B cell (primary cell): ENCODE results near the gene CYB561D1. TPM values are rescaled to one million over a fixed set of nuclear protein-coding genes. Genes with fewer than 3 reads are reported as not detected.

Experiments used
- ATAC-seq: fragments of 200-7000 bp; cut with Tn5 transposase; one replicate; pipeline ENCODE4 v1.10.0; 2021; ENCODE audit warnings: low read depth, mild to moderate bottlenecking, moderate number of reproducible peaks, moderate library complexity
- CTCF ChIA-PET: fragments of 350-600 bp; sonication (Branson Sonifier 250); formaldehyde crosslinking; loops from one replicate; lab custom pipeline; 2021; ENCODE audit warnings: antibody characterized with exemption, inconsistent platforms; lab: Charles Lee
- POLR2A ChIA-PET: fragments of 350-600 bp; sonication (Branson Sonifier 250); formaldehyde crosslinking; loops from one replicate; lab custom pipeline; 2021; ENCODE audit warnings: antibody characterized with exemption; lab: Charles Lee
- DNase-seq: peaks from one replicate; pipeline ENCODE4 v3.0.0; 2013
- H2AFZ ChIP-seq: 2 replicates; pipeline ENCODE4 v1.6.1; 2012; ENCODE audit warnings: mild to moderate bottlenecking, low read depth, low read length; ENCODE audit not compliant: insufficient read depth, poor library complexity, severe bottlenecking
- H3K27ac ChIP-seq, 2 donors: 1 replicate in 1 of 2; 2 replicates in 1 of 2; pipeline ENCODE4 v1.5.1; 2012 to 2013; ENCODE audit warnings: low read length in 2 of 2, mild to moderate bottlenecking in 2 of 2, moderate library complexity in 1 of 2
- H3K27me3 ChIP-seq, 4 experiments: fragments of 200-600 bp in 1 of 4; sonication (generic) in 1 of 4; replicated peaks in 1 of 4; 1 replicate in 2 of 4; 2 replicates in 2 of 4; pipeline versions ENCODE4 v1.6.1 to v1.7.0; 2013 to 2016; ENCODE audit warnings: low read length in 3 of 4, mild to moderate bottlenecking in 2 of 4, mixed read lengths in 1 of 4, moderate library complexity in 1 of 4; ENCODE audit not compliant: insufficient read depth in 4 of 4, control insufficient read depth in 3 of 4; ENCODE audit errors: control extremely low read depth in 1 of 4
- H3K36me3 ChIP-seq, 2 experiments: replicated peaks in 1 of 2; 1 replicate in 1 of 2; 2 replicates in 1 of 2; pipeline versions ENCODE4 v1.6.1 to v1.7.1; 2013; ENCODE audit warnings: low read length in 1 of 2; ENCODE audit not compliant: insufficient read depth in 2 of 2, control insufficient read depth in 1 of 2; ENCODE audit errors: control extremely low read depth in 1 of 2, extremely low read depth in 1 of 2
- H3K4me1 ChIP-seq, 2 donors: fragments of 200-600 bp in 1 of 2; sonication (generic) in 1 of 2; 1 replicate in 1 of 2; 2 replicates in 1 of 2; pipeline versions ENCODE4 v1.5.1 to v1.6.1; 2013 to 2017; ENCODE audit warnings: low read length in 2 of 2; ENCODE audit not compliant: control insufficient read depth in 2 of 2, insufficient read depth in 2 of 2
- H3K4me2 ChIP-seq: replicated peaks from 2 replicates; pipeline ENCODE3; 2012; ENCODE audit warnings: mild to moderate bottlenecking, low read depth, low read length; ENCODE audit not compliant: poor library complexity, severe bottlenecking
- H3K4me3 ChIP-seq, 5 experiments: fragments of 200-600 bp in 1 of 5; sonication (generic) in 1 of 5; 1 replicate in 3 of 5; 2 replicates in 2 of 5; pipeline versions ENCODE4 v1.5.1 to v1.7.0; 2011 to 2016; ENCODE audit warnings: low read length in 4 of 5, mild to moderate bottlenecking in 4 of 5, low read depth in 2 of 5, control low read depth in 1 of 5, moderate library complexity in 1 of 5; ENCODE audit not compliant: insufficient read depth in 1 of 5; ENCODE audit errors: control extremely low read depth in 1 of 5, extremely low read depth in 1 of 5
- H3K79me2 ChIP-seq: fragments of 200-600 bp; sonication (generic); one replicate; pipeline ENCODE4 v1.6.0; 2016; ENCODE audit warnings: low read length; ENCODE audit not compliant: control insufficient read depth, insufficient read depth
- H3K9ac ChIP-seq: fragments of 200-600 bp; sonication (generic); 2 replicates; pipeline ENCODE4 v1.6.1; 2017; ENCODE audit warnings: mild to moderate bottlenecking, low read length, moderate library complexity
- H3K9me3 ChIP-seq, 3 donors: one replicate each; pipeline versions ENCODE4 v1.6.1 to v1.7.1; 2013; ENCODE audit warnings: low read length in 2 of 3; ENCODE audit not compliant: control insufficient read depth in 2 of 3, insufficient read depth in 1 of 3; ENCODE audit errors: control extremely low read depth in 1 of 3
- H4K20me1 ChIP-seq: 2 replicates; pipeline ENCODE4 v1.6.0; 2012; ENCODE audit warnings: mild to moderate bottlenecking, low read length; ENCODE audit not compliant: insufficient read depth, control insufficient read depth, poor library complexity, severe bottlenecking
- H3K27ac Mint-ChIP-seq: one replicate; pipeline ENCODE4 v1.8.0; 2021; ENCODE audit warnings: mixed read lengths
- H3K27me3 Mint-ChIP-seq: one replicate; pipeline ENCODE4 v1.8.0; 2021; ENCODE audit warnings: mixed read lengths
- H3K4me1 Mint-ChIP-seq: one replicate; pipeline ENCODE4 v1.8.0; 2021; ENCODE audit warnings: mixed read lengths
- H3K4me3 Mint-ChIP-seq: one replicate; pipeline ENCODE4 v1.8.0; 2021; ENCODE audit warnings: mixed read lengths
- H3K9me3 Mint-ChIP-seq: one replicate; pipeline ENCODE4 v1.8.0; 2022; ENCODE audit warnings: mixed read lengths; ENCODE audit not compliant: insufficient read depth
- CTCF ChIP-seq: fragments of 200-600 bp; IDR thresholded peaks from one replicate; pipeline ENCODE4 v1.8.0; 2022; ENCODE audit warnings: antibody characterized with exemption, mild to moderate bottlenecking
- EZH2 ChIP-seq: IDR thresholded peaks from 2 replicates; pipeline ENCODE4 v1.6.1; 2012; ENCODE audit warnings: borderline replicate concordance, low read depth, mild to moderate bottlenecking, moderate library complexity, low read length; ENCODE audit not compliant: insufficient read depth, poor library complexity, severe bottlenecking
- WGBS: methylation state at CpG from one replicate; pipeline ENCODE4 v1.1.5; 2013; ENCODE audit warnings: missing lambda C conversion rate; ENCODE audit not compliant: insufficient coverage; 5-methylcytosine and 5-hydroxymethylcytosine counted together
- intact Hi-C: fragments of 100-400 bp; cut with micrococcal nuclease; formaldehyde crosslinking; loops from one replicate; pipeline ENCODE4 v1.10.0; 2022
- polyA plus RNA-seq: library from polyadenylated mRNA; depleted of rRNA; stranded (reverse); fragments of >200 nt; gene quantifications from 2 replicates; pipeline ENCODE4 v1.2.3, GENCODE V29; 2012
- total RNA-seq, 2 donors: library from RNA; stranded (reverse); fragments of 120-200 nt in 1 of 2; gene quantifications; 1 replicate in 1 of 2; 2 replicates in 1 of 2; pipeline versions ENCODE4 v1.2.3 to v1.2.4, GENCODE V29; 2013 to 2022

The CYB561D1 gene
- total and polyA plus RNA-seq, 2 donors (not counting 1 experiment from before 2014, with no cell fraction given), result 16.1 to 28.0 TPM

- peaks cover 4 to 11% of the 10 kb centered on the region in 2 donors for H3K4me1 ChIP-seq
- H3K36me3 ChIP-seq, result no peaks in the 10 kb centered on the region
- H3K27me3 Mint-ChIP-seq, result peaks cover 4% of the 10 kb centered on the region
- no peak overlapping the region for H3K27ac Mint-ChIP-seq
- ATAC-seq, result no peak
- H3K9me3 Mint-ChIP-seq, result no peaks in the 10 kb centered on the region
- no peak for DNase-seq
- H4K20me1 ChIP-seq, result no peaks in the 10 kb centered on the region
- H3K9me3 ChIP-seq, result no peaks in the 10 kb centered on the region
- peaks cover 11% of the 10 kb centered on the region for H3K4me1 Mint-ChIP-seq
- H3K4me3 Mint-ChIP-seq, result no peak overlapping the region
- WGBS, result 91% methylated on average over 6 of the region's 8 CpGs
- no peak overlapping the region for H3K9ac ChIP-seq
- intact Hi-C loops, result no loop called here
- H2AFZ ChIP-seq, result no peak overlapping the region
- no peak overlapping the region for H3K4me2 ChIP-seq
- no peak overlapping the region for H3K27ac ChIP-seq
- H3K79me2 ChIP-seq, result no peaks in the 10 kb centered on the region
- no peaks in the 10 kb centered on the region for H3K27me3 ChIP-seq
- POLR2A ChIA-PET, result interaction anchor here (0.6 to 1.0 kb wide), 2 partner anchors 46 to 100 kb away, joined by 4 to 7 read pairs; partner anchors contain the start of gene ATXN7L2
- H3K4me3 ChIP-seq, result no peak overlapping the region
- CTCF ChIA-PET, result interaction anchor here (0.9 to 21.6 kb wide), 5 partner anchors 9 to 262 kb away, joined by 3 to 926 read pairs (median 49); partner anchors contain the start of genes AMIGO1, ATXN7L2, CYB561D1 and SORT1
- TF ChIP-seq CTCF (no peak), EZH2 (no peak)
Observed at GRCh38 chr1:109529881-109530456, 36.1 kb downstream of the CYB561D1 start.

GRCh38 chr1:109530457-109531087 is 36.7 kb downstream of the CYB561D1 start:
- DNase-seq (no peak), ATAC-seq (no peak)
- Mint-ChIP-seq H3K27me3 (peaks cover 4% of the 10 kb centered on the region), H3K9me3 (no peaks in the 10 kb centered on the region), H3K4me3 (no peak overlapping the region), H3K27ac (no peak overlapping the region), H3K4me1 (peaks cover 11% of the 10 kb centered on the region)
- Histone ChIP-seq H3K4me3 (no peak overlapping the region), H3K27ac (no peak overlapping the region), H3K4me2 (no peak overlapping the region), H2AFZ (no peak overlapping the region), H4K20me1 (no peaks in the 10 kb centered on the region), H3K79me2 (no peaks in the 10 kb centered on the region), H3K36me3 (no peaks in the 10 kb centered on the region), H3K27me3 (no peaks in the 10 kb centered on the region), H3K9ac (no peak overlapping the region), H3K4me1 (peaks cover 4 to 11% of the 10 kb centered on the region in 2 donors), H3K9me3 (no peaks in the 10 kb centered on the region)
- intact Hi-C loops, result no loop called here
- TF ChIP-seq EZH2 (no peak), CTCF (no peak)
- ChIA-PET CTCF (interaction anchor here (0.9 to 21.6 kb wide), 5 partner anchors 8 to 262 kb away, joined by 3 to 926 read pairs (median 49); partner anchors contain the start of genes AMIGO1, ATXN7L2, CYB561D1 and SORT1), POLR2A (interaction anchor here (1.0 kb wide), 1 partner anchor 47 kb away, joined by 4 read pairs; the partner anchor contains the start of gene ATXN7L2)
- 94% methylated on average over 12 of the region's 13 CpGs for WGBS
